GM12878 (cell line): ENCODE results near the gene FANCD2OS.

Source experiments
- ATF2 ChIP-seq: IDR thresholded peaks from 2 replicates; pipeline ENCODE4 v1.6.1; 2012; ENCODE audit warnings: low read length, inconsistent platforms
- BHLHE40 ChIP-seq, 2 experiments: fragments of 450-650 bp in 1 of 2; IDR thresholded peaks; 2 replicates each; pipeline ENCODE4 v1.6.1; 2011 to 2017; ENCODE audit warnings: low read depth in 2 of 2, borderline replicate concordance in 1 of 2, improper control_type of control experiment in 1 of 2, low read length in 1 of 2, mild to moderate bottlenecking in 1 of 2
- CTCF ChIP-seq, 3 experiments: IDR thresholded peaks in 2 of 3; conservative IDR thresholded peaks in 1 of 3; 2 replicates each; pipeline ENCODE4 v1.5.1; 2011; ENCODE audit warnings: low read depth in 3 of 3, low read length in 3 of 3, mild to moderate bottlenecking in 3 of 3, control low read depth in 2 of 3, moderate library complexity in 2 of 3, inconsistent platforms in 1 of 3, mixed read lengths in 1 of 3; ENCODE audit not compliant: control insufficient read depth in 2 of 3, insufficient read depth in 1 of 3; ENCODE audit errors: extremely low read depth in 1 of 3
- GABPA ChIP-seq: IDR thresholded peaks from 2 replicates; pipeline ENCODE4 v1.6.1; 2014; ENCODE audit warnings: antibody characterized with exemption, low read depth, mild to moderate bottlenecking, inconsistent platforms
- JUND ChIP-seq: IDR thresholded peaks from 2 replicates; pipeline ENCODE4 v1.6.1; 2012; ENCODE audit warnings: low read depth, mild to moderate bottlenecking, low read length, improper control_type of control experiment, moderate library complexity
- NRF1 ChIP-seq: conservative IDR thresholded peaks from 2 replicates; pipeline ENCODE4 v1.6.1; 2011; ENCODE audit warnings: mild to moderate bottlenecking, low read depth, low read length, improper control_type of control experiment
- POLR2A ChIP-seq: IDR thresholded peaks from 2 replicates; pipeline ENCODE4 v1.6.1; 2011; ENCODE audit warnings: low read depth, mild to moderate bottlenecking, low read length
- POLR2AphosphoS5 ChIP-seq: IDR thresholded peaks from 2 replicates; pipeline ENCODE4 v1.6.1; 2011; ENCODE audit warnings: mild to moderate bottlenecking, low read length, inconsistent platforms
- SIX5 ChIP-seq: IDR thresholded peaks from 2 replicates; pipeline ENCODE4 v1.6.1; 2011; ENCODE audit warnings: mild to moderate bottlenecking, low read depth, low read length, moderate library complexity; ENCODE audit not compliant: severe bottlenecking
- SMAD5 ChIP-seq: IDR thresholded peaks from 2 replicates; pipeline ENCODE4 v1.6.1; 2016; ENCODE audit warnings: antibody characterized with exemption, low read depth
- SMC3 ChIP-seq: IDR thresholded peaks from 2 replicates; pipeline ENCODE4 v1.6.1; 2011; ENCODE audit warnings: low read length, improper control_type of control experiment, borderline replicate concordance
- TCF12 ChIP-seq: IDR thresholded peaks from 2 replicates; pipeline ENCODE4 v1.6.1; 2011; ENCODE audit warnings: low read depth, mild to moderate bottlenecking, low read length
- USF1 ChIP-seq: IDR thresholded peaks from 2 replicates; pipeline ENCODE4 v1.6.1; 2011; ENCODE audit warnings: borderline replicate concordance, low read depth, mild to moderate bottlenecking, moderate library complexity, mixed read lengths, low read length; ENCODE audit not compliant: insufficient read depth; ENCODE audit errors: extremely low read length
- ZNF274 ChIP-seq: IDR thresholded peaks from one replicate; pipeline ENCODE4 v1.8.0; 2011; ENCODE audit not compliant: insufficient read length, insufficient read depth

GRCh38 chr3:10145685-10146084, 37.6 kb upstream of the FANCD2OS start:
- TF ChIP-seq POLR2AphosphoS5 (no peak), SIX5 (no peak), CTCF (IDR thresholded peaks at IDR 0.05 in 2 of 3, conservative IDR thresholded peaks at IDR 0.05 in 1 of 3; ENCODE audit: control insufficient read depth in 2 of 3, extremely low read depth in 1 of 3, insufficient read depth in 1 of 3, low read depth in 3 of 3, low read length in 3 of 3) (no peak), NRF1 (no peak), GABPA (no peak), ZNF274 (no peak), BHLHE40 (IDR thresholded peaks at IDR 0.05; ENCODE audit: borderline replicate concordance in 1 of 2, low read depth in 2 of 2, low read length in 1 of 2) (no peak), SMC3 (no peak), POLR2A (no peak), SMAD5 (no peak), ATF2 (no peak), USF1 (no peak), TCF12 (no peak), JUND (no peak)
